SK-N-SH treated with all-trans-retinoic acid at 6 μM for 48 hours (cell line): Measurements from ENCODE around the gene ZFP36.
A peak's percentile ranks its signal among the peaks of the same experiment; 100 is the strongest.

ENCODE experiments used
- ATAC-seq: fragments of 200-7000 bp; cut with Tn5 transposase; 3 replicates; pipeline ENCODE4 v1.9.1; 2020; ENCODE audit warnings: mild to moderate bottlenecking, moderate library complexity
- ARNTL ChIP-seq: fragments of 450-650 bp; formaldehyde crosslinking; IDR thresholded peaks from 2 replicates; pipeline ENCODE4 v1.5.0; 2020; ENCODE audit warnings: low read depth, mild to moderate bottlenecking, moderate library complexity, borderline replicate concordance
- BACH2 ChIP-seq: fragments of 250-450 bp; sonication (Bioruptor Pico); IDR thresholded peaks from 2 replicates; pipeline ENCODE4 v1.9.0; 2021; ENCODE audit warnings: mild to moderate bottlenecking, borderline replicate concordance
- CSDC2 ChIP-seq: fragments of 250-450 bp; sonication (Bioruptor Pico); IDR thresholded peaks from 2 replicates; pipeline ENCODE4 v1.5.0; 2020; ENCODE audit warnings: mild to moderate bottlenecking, moderate library complexity
- GLIS3 ChIP-seq: fragments of 250-450 bp; sonication (Bioruptor Pico); IDR thresholded peaks from 2 replicates; pipeline ENCODE4 v1.5.0; 2020; ENCODE audit warnings: mild to moderate bottlenecking, moderate library complexity
- ISL1 ChIP-seq: fragments of 250-450 bp; sonication (Bioruptor Pico); IDR thresholded peaks from 2 replicates; pipeline ENCODE4 v2.1.2; 2022; ENCODE audit warnings: mild to moderate bottlenecking, moderate library complexity
- PPARA ChIP-seq: fragments of 250-450 bp; sonication (Bioruptor Pico); IDR thresholded peaks from 2 replicates; pipeline ENCODE4 v1.5.0; 2020; ENCODE audit warnings: mild to moderate bottlenecking, borderline replicate concordance
- RARB ChIP-seq: fragments of 250-450 bp; sonication (Bioruptor Pico); IDR thresholded peaks from 2 replicates; pipeline ENCODE4 v1.8.0; 2021; ENCODE audit warnings: mild to moderate bottlenecking, moderate library complexity
- SNAI2 ChIP-seq: fragments of 250-450 bp; sonication (Bioruptor Pico); IDR thresholded peaks from 2 replicates; pipeline ENCODE4 v1.5.0; 2020; ENCODE audit warnings: mild to moderate bottlenecking, moderate library complexity
- TCF4 ChIP-seq: fragments of 250-450 bp; sonication (Bioruptor Pico); IDR thresholded peaks from 2 replicates; pipeline ENCODE4 v1.8.0; 2021; ENCODE audit warnings: mild to moderate bottlenecking, moderate library complexity, borderline replicate concordance
- TOX ChIP-seq: fragments of 250-450 bp; sonication (Bioruptor Pico); IDR thresholded peaks from 2 replicates; pipeline ENCODE4 v1.8.0; 2021; ENCODE audit warnings: mild to moderate bottlenecking, moderate library complexity, borderline replicate concordance
- ZC3H10 ChIP-seq: fragments of 250-450 bp; sonication (Bioruptor Pico); IDR thresholded peaks from 2 replicates; pipeline ENCODE4 v1.5.1; 2021; ENCODE audit warnings: mild to moderate bottlenecking, moderate library complexity
- ZFP30 ChIP-seq: fragments of 450-650 bp; formaldehyde crosslinking; IDR thresholded peaks from 2 replicates; pipeline ENCODE4 v1.5.0; 2022; ENCODE audit warnings: mild to moderate bottlenecking, moderate library complexity
- ZNF565 ChIP-seq: fragments of 450-650 bp; formaldehyde crosslinking; conservative IDR thresholded peaks from 2 replicates; pipeline ENCODE4 v1.5.0; 2020; ENCODE audit warnings: low read depth, mild to moderate bottlenecking, moderate library complexity
- ZNF70 ChIP-seq: fragments of 450-650 bp; formaldehyde crosslinking; IDR thresholded peaks from 2 replicates; pipeline ENCODE4 v1.5.0; 2020; ENCODE audit warnings: mild to moderate bottlenecking, moderate library complexity
- TF ChIP-seq, protein P1 (sequence below): fragments of 250-450 bp; sonication (Bioruptor Pico); IDR thresholded peaks from 2 replicates; pipeline ENCODE4 v1.8.0; 2021; ENCODE audit warnings: low read depth, mild to moderate bottlenecking, moderate library complexity, borderline replicate concordance
- TF ChIP-seq, protein P2 (sequence below): fragments of 250-450 bp; sonication (Bioruptor Pico); IDR thresholded peaks from 2 replicates; pipeline ENCODE4 v1.5.1; 2020; ENCODE audit warnings: low read depth, mild to moderate bottlenecking, moderate library complexity
- TF ChIP-seq, protein P3 (sequence below): fragments of 250-450 bp; sonication (Bioruptor Pico); IDR thresholded peaks from 2 replicates; pipeline ENCODE4 v1.5.1; 2021; ENCODE audit warnings: mild to moderate bottlenecking, moderate library complexity
- TF ChIP-seq, protein P4 (sequence below): fragments of 250-450 bp; sonication (Bioruptor Pico); IDR thresholded peaks from 2 replicates; pipeline ENCODE4 v1.8.0; 2020; ENCODE audit warnings: mild to moderate bottlenecking, moderate library complexity, borderline replicate concordance
- TF ChIP-seq, protein P5 (sequence below): fragments of 250-450 bp; sonication (Bioruptor Pico); IDR thresholded peaks from 2 replicates; pipeline ENCODE4 v1.5.0; 2020; ENCODE audit warnings: mild to moderate bottlenecking, moderate library complexity

ZFP36 gene

DNA sequence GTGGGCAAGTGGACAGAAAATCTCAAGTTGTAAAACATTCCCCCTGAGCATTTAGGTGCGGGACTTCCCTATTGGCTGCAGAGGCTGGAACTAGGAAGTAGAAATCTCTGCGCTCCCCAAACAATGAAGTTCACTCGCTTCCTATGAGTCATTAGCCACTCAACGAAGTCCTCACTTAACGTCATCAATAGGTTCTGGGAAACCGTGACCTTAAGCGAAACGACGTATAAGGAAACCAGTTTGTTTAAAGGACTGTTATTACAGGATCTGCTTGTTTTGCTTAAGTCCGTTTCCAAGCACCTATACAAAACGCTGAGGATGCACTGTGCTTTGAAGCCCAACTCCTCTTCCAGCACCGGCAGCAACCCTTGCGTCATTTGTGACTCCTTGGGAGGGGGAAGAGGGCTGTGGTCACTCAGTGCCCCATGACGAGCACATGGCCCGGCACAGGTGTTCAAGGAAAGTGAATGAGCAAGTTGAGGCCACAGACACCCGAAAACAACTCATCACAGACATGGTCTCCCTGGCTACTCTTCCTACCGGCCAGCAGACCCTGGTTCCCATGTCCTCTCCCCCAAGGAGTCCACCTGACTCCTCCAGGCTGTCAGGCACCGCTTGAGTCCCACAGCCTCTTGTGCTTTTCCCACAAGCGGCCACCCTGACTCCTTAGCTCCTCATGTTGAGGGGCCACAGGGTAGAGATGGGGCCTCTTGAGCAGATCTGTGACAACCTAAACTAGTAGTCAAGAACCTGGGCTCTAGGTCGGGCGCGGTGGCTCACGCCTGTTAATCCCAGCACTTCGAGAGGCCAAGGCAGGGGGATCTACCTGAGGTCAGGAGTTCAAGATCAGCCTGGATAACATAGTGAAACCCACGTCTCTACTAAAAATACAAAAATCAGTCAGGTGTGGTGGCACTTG lies 24.3 kb downstream of the ZFP36 start:
- ATAC-seq = peak; percentile 58
- TF ChIP-seq ZC3H10 (CRISPR knock-in tag) (peak; percentile 38; the same call in 1 of the 2 replicates), SNAI2 (CRISPR knock-in tag) (no peak)

DNA sequence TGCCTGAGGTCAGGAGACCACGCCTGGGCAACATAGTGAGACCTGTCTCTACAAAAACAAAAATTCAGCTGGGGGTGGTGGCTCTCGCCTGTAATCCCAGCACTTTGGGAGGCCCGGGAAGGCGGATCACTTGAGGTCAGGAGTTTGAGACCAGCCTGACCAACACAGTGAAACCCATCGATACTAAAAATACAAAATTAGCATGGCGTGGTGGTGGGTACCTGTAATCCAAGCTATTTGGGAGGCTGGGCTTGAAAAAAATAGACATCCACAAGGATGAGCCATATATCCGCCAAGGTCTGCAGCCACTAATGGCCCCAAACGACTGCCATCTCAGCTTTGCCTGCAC lies 26.0 kb downstream of the ZFP36 start:
- TF ChIP-seq ZC3H10 (CRISPR knock-in tag) (no peak), RARB (CRISPR knock-in tag) (no peak), ZFP30 (CRISPR knock-in tag) (no peak), ARNTL (no peak), ZNF70 (CRISPR knock-in tag) (no peak), SNAI2 (CRISPR knock-in tag) (no peak), PPARA (no peak), GLIS3 (CRISPR knock-in tag) (no peak), TCF4 (CRISPR knock-in tag) (no peak), CSDC2 (CRISPR knock-in tag) (no peak), ISL1 (CRISPR knock-in tag) (no peak)
- TF ChIP-seq, protein P1, sequence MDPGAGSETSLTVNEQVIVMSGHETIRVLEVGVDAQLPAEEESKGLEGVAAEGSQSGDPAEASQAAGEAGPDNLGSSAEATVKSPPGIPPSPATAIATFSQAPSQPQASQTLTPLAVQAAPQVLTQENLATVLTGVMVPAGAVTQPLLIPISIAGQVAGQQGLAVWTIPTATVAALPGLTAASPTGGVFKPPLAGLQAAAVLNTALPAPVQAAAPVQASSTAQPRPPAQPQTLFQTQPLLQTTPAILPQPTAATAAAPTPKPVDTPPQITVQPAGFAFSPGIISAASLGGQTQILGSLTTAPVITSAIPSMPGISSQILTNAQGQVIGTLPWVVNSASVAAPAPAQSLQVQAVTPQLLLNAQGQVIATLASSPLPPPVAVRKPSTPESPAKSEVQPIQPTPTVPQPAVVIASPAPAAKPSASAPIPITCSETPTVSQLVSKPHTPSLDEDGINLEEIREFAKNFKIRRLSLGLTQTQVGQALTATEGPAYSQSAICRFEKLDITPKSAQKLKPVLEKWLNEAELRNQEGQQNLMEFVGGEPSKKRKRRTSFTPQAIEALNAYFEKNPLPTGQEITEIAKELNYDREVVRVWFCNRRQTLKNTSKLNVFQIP (CRISPR knock-in tag) = no peak
- TF ChIP-seq, protein P2, sequence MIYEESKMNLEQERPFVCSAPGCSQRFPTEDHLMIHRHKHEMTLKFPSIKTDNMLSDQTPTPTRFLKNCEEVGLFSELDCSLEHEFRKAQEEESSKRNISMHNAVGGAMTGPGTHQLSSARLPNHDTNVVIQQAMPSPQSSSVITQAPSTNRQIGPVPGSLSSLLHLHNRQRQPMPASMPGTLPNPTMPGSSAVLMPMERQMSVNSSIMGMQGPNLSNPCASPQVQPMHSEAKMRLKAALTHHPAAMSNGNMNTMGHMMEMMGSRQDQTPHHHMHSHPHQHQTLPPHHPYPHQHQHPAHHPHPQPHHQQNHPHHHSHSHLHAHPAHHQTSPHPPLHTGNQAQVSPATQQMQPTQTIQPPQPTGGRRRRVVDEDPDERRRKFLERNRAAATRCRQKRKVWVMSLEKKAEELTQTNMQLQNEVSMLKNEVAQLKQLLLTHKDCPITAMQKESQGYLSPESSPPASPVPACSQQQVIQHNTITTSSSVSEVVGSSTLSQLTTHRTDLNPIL (CRISPR knock-in tag) = no peak
- TF ChIP-seq, protein P3, sequence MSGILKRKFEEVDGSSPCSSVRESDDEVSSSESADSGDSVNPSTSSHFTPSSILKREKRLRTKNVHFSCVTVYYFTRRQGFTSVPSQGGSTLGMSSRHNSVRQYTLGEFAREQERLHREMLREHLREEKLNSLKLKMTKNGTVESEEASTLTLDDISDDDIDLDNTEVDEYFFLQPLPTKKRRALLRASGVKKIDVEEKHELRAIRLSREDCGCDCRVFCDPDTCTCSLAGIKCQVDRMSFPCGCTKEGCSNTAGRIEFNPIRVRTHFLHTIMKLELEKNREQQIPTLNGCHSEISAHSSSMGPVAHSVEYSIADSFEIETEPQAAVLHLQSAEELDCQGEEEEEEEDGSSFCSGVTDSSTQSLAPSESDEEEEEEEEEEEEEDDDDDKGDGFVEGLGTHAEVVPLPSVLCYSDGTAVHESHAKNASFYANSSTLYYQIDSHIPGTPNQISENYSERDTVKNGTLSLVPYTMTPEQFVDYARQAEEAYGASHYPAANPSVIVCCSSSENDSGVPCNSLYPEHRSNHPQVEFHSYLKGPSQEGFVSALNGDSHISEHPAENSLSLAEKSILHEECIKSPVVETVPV (CRISPR knock-in tag) = no peak
- TF ChIP-seq, protein P4, sequence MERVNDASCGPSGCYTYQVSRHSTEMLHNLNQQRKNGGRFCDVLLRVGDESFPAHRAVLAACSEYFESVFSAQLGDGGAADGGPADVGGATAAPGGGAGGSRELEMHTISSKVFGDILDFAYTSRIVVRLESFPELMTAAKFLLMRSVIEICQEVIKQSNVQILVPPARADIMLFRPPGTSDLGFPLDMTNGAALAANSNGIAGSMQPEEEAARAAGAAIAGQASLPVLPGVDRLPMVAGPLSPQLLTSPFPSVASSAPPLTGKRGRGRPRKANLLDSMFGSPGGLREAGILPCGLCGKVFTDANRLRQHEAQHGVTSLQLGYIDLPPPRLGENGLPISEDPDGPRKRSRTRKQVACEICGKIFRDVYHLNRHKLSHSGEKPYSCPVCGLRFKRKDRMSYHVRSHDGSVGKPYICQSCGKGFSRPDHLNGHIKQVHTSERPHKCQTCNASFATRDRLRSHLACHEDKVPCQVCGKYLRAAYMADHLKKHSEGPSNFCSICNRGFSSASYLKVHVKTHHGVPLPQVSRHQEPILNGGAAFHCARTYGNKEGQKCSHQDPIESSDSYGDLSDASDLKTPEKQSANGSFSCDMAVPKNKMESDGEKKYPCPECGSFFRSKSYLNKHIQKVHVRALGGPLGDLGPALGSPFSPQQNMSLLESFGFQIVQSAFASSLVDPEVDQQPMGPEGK (CRISPR knock-in tag) = no peak
- TF ChIP-seq, protein P5, sequence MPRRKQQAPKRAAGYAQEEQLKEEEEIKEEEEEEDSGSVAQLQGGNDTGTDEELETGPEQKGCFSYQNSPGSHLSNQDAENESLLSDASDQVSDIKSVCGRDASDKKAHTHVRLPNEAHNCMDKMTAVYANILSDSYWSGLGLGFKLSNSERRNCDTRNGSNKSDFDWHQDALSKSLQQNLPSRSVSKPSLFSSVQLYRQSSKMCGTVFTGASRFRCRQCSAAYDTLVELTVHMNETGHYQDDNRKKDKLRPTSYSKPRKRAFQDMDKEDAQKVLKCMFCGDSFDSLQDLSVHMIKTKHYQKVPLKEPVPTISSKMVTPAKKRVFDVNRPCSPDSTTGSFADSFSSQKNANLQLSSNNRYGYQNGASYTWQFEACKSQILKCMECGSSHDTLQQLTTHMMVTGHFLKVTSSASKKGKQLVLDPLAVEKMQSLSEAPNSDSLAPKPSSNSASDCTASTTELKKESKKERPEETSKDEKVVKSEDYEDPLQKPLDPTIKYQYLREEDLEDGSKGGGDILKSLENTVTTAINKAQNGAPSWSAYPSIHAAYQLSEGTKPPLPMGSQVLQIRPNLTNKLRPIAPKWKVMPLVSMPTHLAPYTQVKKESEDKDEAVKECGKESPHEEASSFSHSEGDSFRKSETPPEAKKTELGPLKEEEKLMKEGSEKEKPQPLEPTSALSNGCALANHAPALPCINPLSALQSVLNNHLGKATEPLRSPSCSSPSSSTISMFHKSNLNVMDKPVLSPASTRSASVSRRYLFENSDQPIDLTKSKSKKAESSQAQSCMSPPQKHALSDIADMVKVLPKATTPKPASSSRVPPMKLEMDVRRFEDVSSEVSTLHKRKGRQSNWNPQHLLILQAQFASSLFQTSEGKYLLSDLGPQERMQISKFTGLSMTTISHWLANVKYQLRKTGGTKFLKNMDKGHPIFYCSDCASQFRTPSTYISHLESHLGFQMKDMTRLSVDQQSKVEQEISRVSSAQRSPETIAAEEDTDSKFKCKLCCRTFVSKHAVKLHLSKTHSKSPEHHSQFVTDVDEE (CRISPR knock-in tag) = no peak
- ATAC-seq = no peak

DNA sequence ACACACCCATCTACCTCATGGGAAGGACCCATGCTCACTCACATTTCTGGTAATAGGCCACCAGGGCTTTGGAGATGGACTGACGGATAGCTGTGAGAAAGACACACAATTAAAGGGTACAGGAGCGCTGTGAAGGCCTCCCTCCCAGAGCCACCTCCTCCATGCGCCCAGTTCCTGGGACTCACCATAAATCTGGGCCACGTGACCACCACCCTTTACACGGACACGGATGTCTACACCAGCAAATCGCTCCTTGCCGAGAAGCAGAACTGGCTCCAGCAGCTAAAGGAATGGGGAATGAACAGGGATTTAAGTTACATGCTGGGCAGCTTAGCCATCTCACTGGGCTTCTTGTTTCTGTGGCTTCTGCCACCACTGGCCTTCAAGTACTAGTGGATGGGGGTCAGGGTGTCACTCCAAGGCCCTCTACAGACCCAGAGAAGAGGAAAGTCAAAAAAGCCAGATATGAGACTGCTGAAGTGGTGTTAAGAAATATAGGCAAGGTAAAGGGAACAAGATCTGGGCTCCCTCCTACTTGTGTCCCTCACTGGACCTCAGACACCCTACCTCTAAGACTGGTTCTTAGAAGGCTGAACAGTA lies 26.9 kb downstream of the ZFP36 start:
- ATAC-seq = no peak
- TF ChIP-seq, protein P4 (CRISPR knock-in tag) = no peak
- no peak for TF ChIP-seq CSDC2 (CRISPR knock-in tag)
- TF ChIP-seq ARNTL = no peak
- TF ChIP-seq, protein P5 (CRISPR knock-in tag) = no peak
- no peak for TF ChIP-seq SNAI2 (CRISPR knock-in tag)
- TF ChIP-seq TOX (CRISPR knock-in tag) = no peak
- TF ChIP-seq, protein P1 (CRISPR knock-in tag) = no peak
- TF ChIP-seq ZNF565 = no peak
- no peak for TF ChIP-seq BACH2 (CRISPR knock-in tag)
